A549 (cell line): ENCODE results near the gene TMEM8B.

ENCODE experiments used
- CBX8 ChIP-seq: fragments of 200-600 bp; sonication (generic); IDR thresholded peaks from 2 replicates; pipeline ENCODE4 v1.6.1; 2016
- CTCF ChIP-seq: fragments of >200 bp; sonication (Bioruptor Twin); formaldehyde crosslinking; IDR thresholded peaks from 3 replicates; pipeline ENCODE4 v1.5.1; 2016
- HDAC2 ChIP-seq: fragments of 200-600 bp; sonication (generic); IDR thresholded peaks from 2 replicates; pipeline ENCODE4 v1.6.1; 2016
- JUN ChIP-seq, 2 experiments: fragments of >200 bp; sonication (Bioruptor Twin); formaldehyde crosslinking; IDR thresholded peaks; 2 replicates in 1 of 2; 3 replicates in 1 of 2; pipeline ENCODE4 v1.6.1; 2016 to 2017
- JUNB ChIP-seq: fragments of >200 bp; sonication (Bioruptor Twin); formaldehyde crosslinking; IDR thresholded peaks from 2 replicates; pipeline ENCODE4 v1.6.1; 2016
- KDM1A ChIP-seq: fragments of 200-600 bp; sonication (generic); IDR thresholded peaks from 2 replicates; pipeline ENCODE4 v1.6.1; 2016; ENCODE audit warnings: low read depth, mild to moderate bottlenecking
- PBX3 ChIP-seq: IDR thresholded peaks from 2 replicates; pipeline ENCODE4 v1.6.1; 2012
- PHF8 ChIP-seq: fragments of 200-600 bp; sonication (generic); IDR thresholded peaks from 2 replicates; pipeline ENCODE4 v1.6.1; 2016; ENCODE audit warnings: low read depth, mild to moderate bottlenecking, antibody characterized with exemption, moderate library complexity, borderline replicate concordance
- POLR2A ChIP-seq: IDR thresholded peaks from 2 replicates; pipeline ENCODE4 v1.6.1; 2012; ENCODE audit warnings: mild to moderate bottlenecking, low read length
- POLR2AphosphoS2 ChIP-seq: conservative IDR thresholded peaks from 2 replicates; pipeline ENCODE4 v1.6.1; 2012; ENCODE audit warnings: low read length, improper control_type of control experiment, inconsistent platforms
- RCOR1 ChIP-seq: fragments of 150-350 bp; IDR thresholded peaks from 2 replicates; pipeline ENCODE4 v1.6.1; 2014; ENCODE audit warnings: antibody characterized with exemption, low read length, low read depth
- REST ChIP-seq: fragments of 200-600 bp; sonication (generic); IDR thresholded peaks from 2 replicates; pipeline ENCODE4 v1.6.1; 2016; ENCODE audit warnings: antibody characterized with exemption, mild to moderate bottlenecking, moderate library complexity
- RNF2 ChIP-seq: fragments of 200-600 bp; sonication (generic); IDR thresholded peaks from 2 replicates; pipeline ENCODE4 v1.6.1; 2016; ENCODE audit warnings: low read depth, mild to moderate bottlenecking, antibody characterized with exemption, moderate library complexity, borderline replicate concordance
- TP53 ChIP-seq: fragments of 250-450 bp; sonication (Bioruptor Pico); IDR thresholded peaks from 2 replicates; pipeline ENCODE4 v1.5.0; 2021; ENCODE audit warnings: mild to moderate bottlenecking, moderate library complexity

- no peak for TF ChIP-seq CBX8
- no peak for TF ChIP-seq CTCF
- no peak for TF ChIP-seq POLR2AphosphoS2
- no peak for TF ChIP-seq KDM1A
- TF ChIP-seq RNF2, result no peak
- no peak for TF ChIP-seq RCOR1
- no peak for TF ChIP-seq TP53 (CRISPR knock-in tag)
- no peak for TF ChIP-seq PBX3
- TF ChIP-seq JUNB, result no peak
- no peak for TF ChIP-seq HDAC2
- TF ChIP-seq PHF8, result no peak
- no peak for TF ChIP-seq JUN (IDR thresholded peaks at IDR 0.05)
- TF ChIP-seq REST, result no peak
- TF ChIP-seq POLR2A, result no peak
These were observed 30.9 kb downstream of the TMEM8B start for GRCh38 chr9:35859990-35860339.
